GM21423 (cell line): ENCODE data around the gene CXXC5.

Source experiments
- ATAC-seq: cut with Tn5 transposase; IDR thresholded peaks from one replicate; pipeline ENCODE4 v1.9.1; 2021; ENCODE audit warnings: mild to moderate bottlenecking, moderate library complexity; ENCODE audit not compliant: unreplicated experiment

Gene CXXC5

DNA sequence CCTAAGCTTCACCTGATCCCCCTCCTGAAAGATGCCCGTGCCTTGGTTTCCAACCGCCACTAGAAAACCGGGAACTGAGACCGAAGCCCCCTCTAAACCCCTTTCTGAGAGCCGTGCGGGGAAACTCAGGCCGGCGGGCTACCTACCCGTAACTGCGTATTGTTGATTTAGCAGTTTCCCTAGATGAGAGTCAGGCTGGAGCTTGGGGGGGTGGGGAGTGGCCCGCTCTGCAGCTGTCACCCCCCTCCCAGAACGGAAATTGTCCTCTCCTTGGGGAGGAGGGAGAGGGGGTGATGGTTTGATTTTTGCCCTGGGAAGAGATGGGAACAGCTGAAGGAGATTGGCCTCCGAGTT, 2.5 kb downstream of the CXXC5 start:
- no peak for ATAC-seq

DNA sequence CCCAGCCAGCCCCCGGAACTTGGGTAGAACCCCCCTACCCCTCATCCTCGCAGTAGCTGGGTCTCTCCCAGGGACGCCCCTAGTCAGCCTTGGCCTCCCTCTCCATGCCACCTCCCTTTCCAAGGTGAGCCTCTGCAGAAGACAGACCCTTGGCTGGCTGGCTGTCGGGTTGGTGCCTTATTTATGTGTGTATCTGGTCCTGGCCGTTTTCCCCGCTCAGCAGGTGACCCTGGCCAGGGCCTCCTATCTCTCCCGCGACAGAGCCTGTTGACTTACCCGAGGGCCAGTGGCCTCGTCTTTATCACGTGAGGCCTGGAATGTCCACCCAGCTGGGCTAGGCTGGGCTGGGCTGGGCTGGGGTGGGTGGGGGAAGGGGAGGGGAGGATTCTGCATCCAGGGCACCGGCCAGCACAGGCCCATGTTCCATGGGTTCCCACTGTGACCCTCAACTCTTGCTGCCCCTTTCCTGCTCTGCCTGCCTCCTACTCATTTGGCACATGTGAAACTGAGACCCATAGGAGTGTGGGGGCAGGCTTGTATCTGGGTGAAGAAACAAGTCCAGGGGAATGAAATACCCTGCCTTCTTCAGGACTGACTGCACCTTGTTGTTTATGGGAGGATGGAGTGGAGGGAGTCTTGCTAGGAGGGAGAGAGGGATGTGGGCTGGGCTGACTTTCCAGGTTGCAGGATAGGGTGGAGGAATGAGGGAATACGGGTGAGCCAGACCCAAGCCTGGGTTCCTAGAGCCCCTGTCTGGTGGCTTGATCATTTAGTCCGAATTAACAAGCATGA, 3.1 kb downstream of the CXXC5 start:
- no peak for ATAC-seq

DNA sequence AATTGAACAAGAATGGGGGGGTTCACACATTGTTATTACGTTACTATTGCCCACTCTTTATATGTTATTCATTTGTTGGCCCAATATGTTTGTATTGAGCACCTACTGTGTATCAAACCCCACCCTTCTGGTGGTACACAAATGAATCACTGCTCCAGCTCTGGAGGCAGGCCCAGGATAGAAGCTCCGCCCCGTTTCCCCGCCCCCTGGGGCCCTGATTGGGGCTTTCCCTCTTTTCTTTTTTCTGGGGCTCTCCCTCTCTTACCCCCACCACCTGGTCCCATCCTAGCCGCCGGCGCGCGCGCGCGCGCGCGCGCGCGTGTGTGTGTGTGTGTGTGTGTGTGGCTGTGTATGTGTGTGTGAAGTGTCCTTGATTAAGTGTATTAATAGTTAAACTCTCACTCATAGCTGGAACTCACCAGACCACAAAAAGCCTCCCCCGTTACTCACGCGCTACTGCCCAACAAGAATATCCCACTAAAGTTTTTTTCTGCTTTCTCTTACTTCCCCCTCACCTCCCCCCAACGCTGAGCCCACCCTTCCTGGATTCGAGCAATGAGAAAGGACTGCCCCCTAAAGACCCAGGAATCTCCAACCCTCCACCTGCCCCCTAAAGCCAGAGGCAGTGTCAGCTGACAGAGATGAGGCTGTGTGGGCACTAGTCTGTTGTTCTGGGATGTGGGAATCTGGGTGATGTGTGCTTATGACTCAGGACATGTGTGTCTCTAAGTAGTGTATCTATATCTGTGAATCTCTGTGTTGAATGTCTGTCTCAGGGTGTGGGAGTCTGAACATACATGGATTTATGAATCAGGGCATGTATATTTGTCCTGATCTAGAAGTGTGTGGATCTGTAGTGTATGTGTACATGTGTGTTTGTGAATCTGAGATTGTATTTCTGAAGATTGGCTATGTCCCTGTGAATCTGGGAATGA, 4.0 kb downstream of the CXXC5 start:
- ATAC-seq, result peak; percentile 40

DNA sequence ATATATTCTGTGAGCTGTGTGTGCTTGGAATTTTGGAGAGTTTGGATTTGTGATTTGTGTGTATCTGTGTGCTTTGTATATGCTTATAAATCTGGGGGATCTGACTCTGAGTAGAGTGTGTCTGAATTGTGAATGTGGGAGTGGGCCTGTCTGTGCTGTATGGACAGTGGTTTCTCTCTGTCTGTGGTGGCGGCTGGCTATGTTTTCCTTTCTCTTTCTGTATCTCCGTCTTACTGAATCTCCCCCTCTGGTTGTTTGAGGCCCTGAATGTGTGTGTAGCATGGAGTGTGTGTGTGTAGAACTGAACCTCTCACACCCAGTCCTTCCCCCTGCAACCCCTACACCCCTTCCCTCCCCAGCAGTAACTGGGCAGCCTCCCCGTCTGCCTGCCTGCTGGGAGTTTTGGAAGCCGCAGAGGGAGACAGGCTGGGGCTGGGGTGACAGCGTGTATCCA, 4.7 kb downstream of the CXXC5 start:
- peak; percentile 25 for ATAC-seq

DNA sequence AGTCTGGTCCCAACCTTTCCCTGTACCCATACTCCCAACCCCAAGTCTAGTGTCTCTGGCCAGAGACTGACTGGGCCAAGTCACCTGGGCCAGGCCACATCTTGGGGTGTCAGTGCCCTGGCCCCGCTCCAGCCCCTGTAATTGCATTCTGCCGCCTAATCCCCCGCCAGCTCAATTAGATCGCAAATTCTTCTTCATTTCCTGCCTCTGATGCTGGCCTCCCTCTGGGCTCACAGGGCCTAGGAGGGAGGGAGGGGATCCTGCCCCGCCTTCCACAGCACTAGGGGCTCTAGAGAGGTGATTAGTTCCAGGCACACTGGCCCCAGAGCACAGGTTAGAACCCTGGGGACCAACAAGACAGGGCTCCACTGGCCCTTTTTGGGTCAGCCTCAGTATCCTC, 5.5 kb downstream of the CXXC5 start:
- ATAC-seq, result no peak

DNA sequence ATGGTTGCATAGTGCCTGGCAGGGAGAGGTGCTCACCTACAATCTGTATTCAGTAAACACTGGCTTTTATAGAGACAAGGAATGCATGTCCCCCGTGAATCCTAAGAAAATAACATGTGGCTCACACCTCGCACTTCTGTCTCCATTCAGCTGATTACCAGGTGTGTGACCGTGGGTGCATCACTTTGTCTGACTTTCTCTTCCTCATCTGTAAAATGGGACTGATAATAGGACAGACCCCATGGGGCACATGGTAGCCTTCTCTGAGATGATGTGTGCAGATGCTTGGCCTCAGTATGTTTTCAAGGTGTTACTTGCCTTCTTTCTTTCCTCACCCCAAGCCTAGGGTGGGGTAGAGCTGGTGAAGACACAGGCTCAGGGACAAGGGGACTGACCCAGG, 6.3 kb downstream of the CXXC5 start:
- no peak for ATAC-seq

DNA sequence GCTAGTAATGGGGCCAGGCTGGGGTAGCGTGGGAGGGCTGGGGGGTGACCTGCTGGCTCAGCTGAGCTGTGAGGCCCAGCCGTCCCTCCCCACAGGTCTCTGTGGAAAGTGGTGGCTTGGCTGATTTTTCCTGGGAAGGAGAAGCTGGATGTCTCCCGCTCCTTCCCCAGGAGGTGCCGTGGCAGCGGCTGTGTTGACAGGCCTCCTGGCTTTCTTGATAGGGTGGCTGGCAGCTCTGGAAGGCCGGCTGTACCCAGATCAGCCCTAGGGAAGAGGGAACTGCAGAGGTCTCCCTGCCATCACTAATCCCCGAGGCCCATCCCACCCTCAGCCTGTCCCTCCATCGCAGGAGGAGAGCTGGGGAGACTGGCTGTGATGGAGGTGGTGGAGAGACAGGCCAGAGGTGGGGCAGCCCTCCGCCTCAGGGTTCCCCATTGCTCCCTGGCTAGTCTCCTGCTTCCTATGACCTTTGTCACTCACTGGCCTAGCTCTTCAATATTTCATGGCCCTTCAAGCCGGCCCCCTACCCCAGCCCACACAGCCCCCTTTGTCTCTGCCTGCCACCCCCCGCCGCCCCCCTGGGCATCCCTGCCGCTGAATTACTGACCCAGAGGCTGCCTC, 6.8 kb downstream of the CXXC5 start:
- ATAC-seq, result no peak

DNA sequence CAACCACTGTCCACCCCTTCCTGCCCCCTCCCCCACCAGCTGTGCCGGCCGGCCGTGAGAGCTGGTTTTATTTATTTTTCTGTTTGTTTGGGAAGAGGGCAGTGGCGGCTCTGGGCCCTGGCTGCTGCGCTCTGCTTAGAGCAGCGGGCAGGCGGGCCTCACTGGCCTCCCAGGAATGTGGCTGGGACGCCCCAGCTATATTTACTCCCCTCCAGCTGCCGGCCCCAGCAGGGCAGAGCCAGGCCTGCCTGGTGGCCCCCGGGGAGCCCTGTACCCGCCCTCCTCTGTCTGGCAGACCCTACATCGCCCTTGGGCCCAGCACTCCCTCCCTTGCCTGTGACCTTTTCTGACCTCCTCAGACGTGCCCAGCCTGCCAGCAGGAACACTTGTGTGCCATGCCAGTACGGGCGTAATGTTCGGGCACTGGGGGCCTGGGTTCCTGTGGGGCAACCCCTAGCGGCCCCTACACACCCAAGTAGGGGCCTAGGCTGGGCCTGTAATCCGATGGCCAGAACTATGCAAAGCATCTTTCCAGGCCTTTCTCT, 7.7 kb downstream of the CXXC5 start:
- no peak for ATAC-seq

DNA sequence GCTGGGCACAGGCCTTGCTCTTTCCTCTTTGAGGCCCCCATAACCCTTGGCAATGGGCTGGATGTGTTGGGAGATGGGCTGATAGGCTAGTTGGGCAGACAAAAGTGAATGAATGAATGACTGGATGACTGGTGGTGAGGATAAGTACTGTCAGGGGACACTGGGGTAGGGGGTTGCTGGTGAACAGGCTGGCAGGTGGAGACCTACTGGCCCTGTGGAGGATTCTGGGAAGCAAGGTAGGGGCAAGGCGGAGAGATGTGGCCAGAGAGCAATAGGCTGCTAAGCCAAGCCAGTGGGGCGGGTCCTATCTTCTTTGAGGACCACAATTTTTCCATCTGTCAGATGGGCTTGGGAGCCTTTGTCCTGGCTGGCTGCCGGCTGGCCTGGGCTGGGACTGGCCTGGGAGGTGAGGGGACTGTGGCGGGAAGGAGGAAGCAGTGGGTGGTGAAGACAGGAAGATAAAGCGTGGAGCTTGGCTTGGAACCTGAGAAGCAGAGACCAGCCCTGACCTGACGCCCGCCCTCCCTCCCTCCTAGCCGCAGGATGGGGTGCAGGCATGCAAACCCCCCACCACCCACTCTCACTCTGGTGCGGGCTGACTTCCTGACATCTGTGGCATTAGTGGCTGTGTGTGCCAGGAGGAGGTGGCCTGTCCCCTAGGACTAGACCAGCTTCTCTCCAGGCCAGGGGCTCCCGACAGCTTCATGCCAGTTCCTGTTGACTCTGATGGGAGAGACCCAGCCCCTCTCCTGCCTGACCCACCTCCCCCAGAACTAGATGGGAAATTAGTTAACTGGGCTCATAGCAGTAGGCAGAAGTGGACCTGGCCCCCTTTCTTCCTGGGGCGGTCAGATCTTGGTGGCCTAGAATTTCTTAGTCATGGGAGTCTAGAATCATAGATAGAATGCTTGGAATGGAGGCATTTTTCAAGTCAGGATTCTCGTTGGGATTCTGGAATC, 9.5 kb downstream of the CXXC5 start:
- ATAC-seq, result no peak

DNA sequence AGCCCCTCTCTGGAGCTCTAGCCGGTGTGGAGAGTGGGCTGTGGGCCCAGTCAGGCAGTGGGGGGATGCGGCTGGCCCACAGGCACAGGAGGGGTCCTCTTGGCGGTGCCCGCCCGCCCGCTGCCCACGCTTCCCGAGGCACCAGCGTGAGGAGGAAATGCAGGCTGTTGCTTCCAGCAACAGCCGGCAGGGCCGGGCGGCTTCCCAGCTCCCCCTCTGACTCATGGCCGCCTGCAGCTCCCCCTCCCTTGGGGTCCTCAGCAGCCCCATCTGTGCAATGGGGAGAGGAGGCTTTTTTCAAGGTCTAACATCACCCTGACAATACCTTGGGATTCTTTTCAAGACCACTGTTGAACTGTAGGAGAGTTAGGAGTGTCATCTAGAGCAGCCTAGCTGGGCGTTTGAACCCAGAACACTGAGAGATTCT, 10.4 kb downstream of the CXXC5 start:
- no peak for ATAC-seq

DNA sequence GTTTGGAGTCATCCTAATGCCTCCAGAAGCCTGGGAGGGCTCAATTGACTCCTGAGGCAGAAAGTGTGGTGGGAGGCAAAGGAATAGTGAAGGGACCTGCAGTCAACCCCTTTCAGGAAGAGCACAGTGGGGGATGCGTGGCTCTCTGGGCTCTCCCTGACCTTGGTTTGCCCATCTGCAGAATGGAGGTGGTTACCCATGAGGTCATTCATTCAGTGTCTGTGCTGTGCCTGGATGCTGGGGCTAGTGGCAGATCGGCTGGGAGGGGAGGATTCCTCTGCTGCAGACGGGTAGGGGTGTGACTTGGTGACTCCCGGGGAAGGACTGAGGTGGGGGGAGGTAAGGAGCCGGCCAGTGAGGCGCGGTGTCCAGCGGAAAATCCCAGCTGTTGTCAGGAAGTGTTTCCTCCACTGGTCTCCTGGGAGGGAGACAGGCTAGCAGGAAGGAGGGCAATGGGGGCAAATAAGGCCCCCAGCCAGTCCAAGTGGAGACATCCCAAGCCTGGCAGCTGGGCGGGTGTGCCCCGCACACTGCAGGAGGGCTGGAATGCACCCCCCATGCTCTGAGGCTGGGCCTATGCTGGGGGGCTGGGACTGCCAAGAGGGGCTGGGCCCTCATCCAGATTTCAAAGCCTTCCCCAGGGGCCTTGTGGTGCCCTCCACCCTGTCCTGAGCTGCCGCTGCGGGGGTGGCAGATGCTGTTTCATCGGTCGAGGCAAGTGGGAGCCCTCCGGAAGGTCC, 10.9 kb downstream of the CXXC5 start:
- ATAC-seq, result no peak

DNA sequence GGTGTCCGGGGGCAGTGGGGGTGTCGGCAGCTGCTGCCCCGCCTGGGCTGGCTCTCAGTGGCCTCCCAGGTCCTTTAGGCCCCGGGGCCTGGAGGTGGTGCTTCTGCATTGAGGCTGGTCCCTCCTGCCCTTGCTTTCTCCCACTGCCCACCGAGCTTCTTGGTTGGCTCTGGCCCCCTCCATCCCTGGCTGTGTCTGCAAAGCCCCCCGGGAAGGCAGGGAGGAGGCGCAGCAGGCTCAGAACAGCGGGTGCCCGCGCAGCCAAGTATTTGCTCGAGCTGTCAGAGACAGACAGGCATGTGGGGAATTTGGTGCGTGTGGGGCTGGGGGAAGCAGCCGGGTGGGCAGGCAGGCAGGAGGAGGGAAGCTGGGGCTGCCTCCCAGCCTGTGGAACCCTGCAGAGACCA, 11.5 kb downstream of the CXXC5 start:
- ATAC-seq, result no peak

DNA sequence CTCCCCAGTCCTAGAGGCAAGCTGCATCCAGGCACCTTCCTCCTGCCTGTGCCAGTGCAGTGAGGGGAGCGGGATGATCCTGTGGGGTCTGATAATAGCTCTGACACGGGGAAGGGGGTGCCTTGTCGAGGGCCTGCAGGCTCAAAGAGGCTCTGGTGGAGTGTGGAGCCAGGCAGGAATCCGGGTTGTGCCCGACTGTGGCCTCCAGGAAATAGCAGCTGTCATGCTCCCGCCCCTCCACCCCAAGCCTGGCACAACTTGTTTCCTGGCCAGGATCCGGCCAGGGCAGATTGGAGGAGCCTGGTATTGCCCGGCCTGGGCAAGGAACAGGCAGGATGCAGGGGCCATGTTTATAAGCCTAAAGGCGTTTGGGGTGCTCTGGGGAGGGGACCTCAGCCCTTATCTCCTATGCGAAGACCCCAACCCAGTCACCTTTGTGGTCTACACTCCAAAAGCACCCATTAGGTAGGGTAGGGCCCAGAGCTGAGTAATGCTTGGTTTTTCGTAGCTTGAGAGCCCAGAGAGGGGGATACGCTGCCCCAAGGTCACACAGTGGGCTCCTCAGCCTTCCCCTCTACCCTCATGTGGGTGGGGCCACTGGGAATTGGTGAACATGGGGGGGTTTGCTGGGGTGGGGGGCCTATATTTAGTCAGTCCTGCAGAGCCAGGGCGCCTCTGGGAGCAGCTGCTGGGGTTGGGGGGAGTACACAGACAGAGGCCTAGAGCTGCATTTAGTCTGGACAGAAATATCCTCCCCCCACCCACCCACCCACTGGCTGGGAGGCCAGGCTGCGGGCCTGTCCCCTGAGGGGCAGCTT, 12.2 kb downstream of the CXXC5 start:
- ATAC-seq, result no peak

DNA sequence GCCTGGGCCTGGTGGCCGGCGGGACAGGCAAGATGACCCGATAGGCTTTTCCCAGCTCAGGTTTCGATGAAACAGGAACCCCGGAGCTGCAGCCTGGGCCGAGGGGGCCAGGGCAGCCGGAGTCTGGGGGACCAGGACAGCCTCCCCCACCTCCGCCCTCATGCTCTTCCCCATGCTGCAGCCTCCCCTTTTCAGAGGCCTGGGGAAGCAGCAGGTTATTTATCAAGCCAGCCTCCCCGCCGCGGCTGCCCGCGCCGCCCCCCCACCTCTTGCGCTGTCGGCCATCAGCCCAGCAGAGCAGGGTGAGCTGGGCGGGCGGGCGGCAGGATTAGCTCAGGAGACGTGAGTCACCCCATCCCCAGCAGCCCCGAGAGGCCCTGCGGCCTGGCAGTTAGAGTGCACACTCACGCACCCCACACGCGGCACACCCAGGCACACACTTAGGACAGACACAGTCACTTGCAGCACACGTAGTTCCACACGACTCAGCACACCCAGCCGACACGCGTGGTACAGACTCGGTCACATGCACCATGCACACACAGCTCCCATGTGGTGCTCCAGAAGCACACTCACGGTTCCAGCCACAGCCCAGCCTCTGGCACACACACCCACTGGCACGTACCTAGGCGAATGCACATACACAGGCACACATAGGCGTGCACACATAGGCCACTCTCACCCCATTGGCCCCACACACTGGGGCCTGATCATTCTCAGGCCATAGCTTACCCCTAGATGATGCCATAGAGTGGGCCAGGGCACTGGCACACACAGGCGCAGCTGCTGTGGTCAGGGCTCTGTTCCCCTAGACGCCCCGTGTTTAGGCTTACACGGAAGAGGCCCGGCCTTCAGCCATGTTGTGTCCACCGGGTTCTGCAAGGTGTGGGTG, 13.0 kb downstream of the CXXC5 start:
- ATAC-seq, result peak; percentile 32

DNA sequence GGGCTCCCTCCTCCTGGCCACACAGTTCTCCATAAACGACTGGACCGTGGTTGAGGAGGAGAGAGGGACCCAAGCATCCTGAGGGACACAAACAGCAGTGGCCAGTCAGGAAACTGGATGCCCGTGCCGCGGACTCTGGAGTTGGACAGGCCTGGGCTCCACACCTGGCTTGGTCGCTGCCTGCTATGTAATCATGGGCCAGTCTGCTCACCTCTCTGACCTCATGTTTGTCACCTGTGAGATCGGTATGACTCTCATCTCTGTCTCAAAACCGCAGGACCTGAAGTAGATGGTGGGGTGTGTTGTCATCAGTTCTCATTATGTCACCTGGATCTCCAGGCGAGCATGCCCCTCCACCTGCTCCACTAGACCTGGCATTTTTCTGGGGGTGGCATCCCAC, 14.5 kb downstream of the CXXC5 start:
- ATAC-seq, result no peak

DNA sequence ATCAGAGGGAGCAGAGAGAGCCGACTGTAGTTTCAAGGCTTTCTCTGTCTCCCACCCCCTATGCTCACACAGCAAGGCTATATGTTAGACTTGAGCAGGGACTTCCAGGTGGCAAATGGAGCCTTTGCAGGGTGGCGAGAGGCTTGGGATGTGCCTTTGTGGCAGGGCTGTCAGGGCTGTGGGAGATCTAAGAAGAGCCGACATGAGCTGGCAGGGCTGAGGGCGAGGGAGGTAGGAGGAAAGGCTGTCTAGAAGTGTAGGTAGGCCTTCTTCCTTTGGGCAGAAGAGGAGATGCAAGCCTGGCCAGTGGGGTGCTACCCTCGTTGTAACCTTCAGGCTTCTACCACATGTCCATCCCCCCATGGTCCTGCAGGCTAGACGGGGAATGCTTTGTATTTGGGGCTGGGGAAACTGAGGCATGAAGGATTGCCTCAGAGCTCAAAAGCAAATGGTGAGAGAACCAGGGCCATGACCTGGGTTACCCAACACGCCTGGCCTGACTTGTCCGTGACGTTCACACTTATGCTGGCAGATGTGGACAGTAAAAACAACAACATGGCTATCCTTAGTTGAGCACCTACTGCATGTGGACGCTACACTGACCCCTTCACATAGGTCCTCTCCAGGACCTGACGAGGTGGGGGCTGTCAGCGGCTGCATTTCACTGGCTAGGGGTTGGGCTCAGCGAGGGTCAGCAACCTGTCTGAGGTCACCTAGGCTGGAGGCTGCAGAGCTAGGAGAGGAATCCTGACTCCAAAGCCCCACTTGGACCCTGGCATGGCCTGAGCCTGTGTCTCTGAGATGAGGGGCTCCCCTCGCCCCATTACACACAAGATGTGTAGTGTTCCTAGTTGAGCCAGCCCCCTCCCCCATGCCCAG, 15.3 kb downstream of the CXXC5 start:
- ATAC-seq, result no peak
